ENCODE data around the gene CDK2AP2. TPM values are rescaled to one million over a fixed set of nuclear protein-coding genes. Genes with fewer than 3 reads are reported as not detected.

The CDK2AP2 gene
- total RNA-seq, 4 donors from 2014 or later: 23.5 to 50.5 (median 34.7) TPM

- ATAC-seq (ENCODE audit: low FRiP score) (no peak), DNase-seq (ENCODE audit: low spot score) (no peak)
- no peak for TF ChIP-seq CTCF (IDR thresholded peaks at IDR 0.05)
These were observed 9.4 kb downstream of the CDK2AP2 start for GRCh38 chr11:67498544-67498972.

- DNase-seq (ENCODE audit: low spot score): no peak
- TF ChIP-seq CTCF (IDR thresholded peaks at IDR 0.05): no peak
- no peak for ATAC-seq (ENCODE audit: low FRiP score)
These were observed 10.2 kb downstream of the CDK2AP2 start for GRCh38 chr11:67497656-67498291.

- no peak for TF ChIP-seq CTCF (IDR thresholded peaks at IDR 0.05)
- no peak for DNase-seq (ENCODE audit: low spot score)
- no peak for ATAC-seq (ENCODE audit: low FRiP score)
These were observed 11.8 kb downstream of the CDK2AP2 start for GRCh38 chr11:67496113-67496512.

GRCh38 chr11:67495234-67496005 is 12.5 kb downstream of the CDK2AP2 start:
- DNase-seq (ENCODE audit: low spot score) (no peak), ATAC-seq (ENCODE audit: low FRiP score) (no peak)
- TF ChIP-seq CTCF (IDR thresholded peaks at IDR 0.05): no peak

- DNase-seq (ENCODE audit: low spot score): no peak
- no peak for TF ChIP-seq CTCF (IDR thresholded peaks at IDR 0.05)
- ATAC-seq (ENCODE audit: low FRiP score): no peak
These were observed 13.4 kb downstream of the CDK2AP2 start for GRCh38 chr11:67494371-67495233.

- DNase-seq (ENCODE audit: low spot score) (no peak), ATAC-seq (ENCODE audit: low FRiP score) (no peak)
- TF ChIP-seq CTCF (IDR thresholded peaks at IDR 0.05): no peak
These were observed 14.2 kb downstream of the CDK2AP2 start for GRCh38 chr11:67493548-67494370.

Measured in omental fat pad (tissue), 4 donors.